Measurements from ENCODE around the gene CDKAL1. TPM values are rescaled to one million over a fixed set of nuclear protein-coding genes. Genes with fewer than 3 reads are reported as not detected.

The CDKAL1 gene
- total and polyA plus RNA-seq, 4 donors, result 2.0 to 12.9 (median 6.7) TPM

GRCh38 chr6:20633566-20634340 lies 99.5 kb downstream of the CDKAL1 start:
- no peak overlapping the region for H3K9ac ChIP-seq (ENCODE audit: low read depth in 1 of 2, low read length in 2 of 2)
- no peak overlapping the region for H3K27ac ChIP-seq (ENCODE audit: low read depth in 1 of 2, low read length in 2 of 2)
- H3K27me3 ChIP-seq (ENCODE audit: control insufficient read depth in 4 of 4, insufficient read depth in 4 of 4, low read length in 3 of 4), result no peaks in the 10 kb centered on the region
- no peak overlapping the region for H3K4me3 ChIP-seq (ENCODE audit: low read depth in 1 of 3, low read length in 3 of 3)
- TF ChIP-seq NR2F2 (IDR thresholded peaks at IDR 0.05), result no peak
- 97% methylated on average over 2 of the region's 2 CpGs for WGBS
- H3K36me3 ChIP-seq (ENCODE audit: control insufficient read depth in 4 of 4, insufficient read depth in 3 of 4, low read depth in 1 of 4, low read length in 3 of 4), result no peaks in the 10 kb centered on the region
- peaks cover 0 to 3% (median 0%) of the 10 kb centered on the region in 4 donors for H3K4me1 ChIP-seq (ENCODE audit: control insufficient read depth in 4 of 4, insufficient read depth in 4 of 4, low read length in 3 of 4)
- no peak for DNase-seq (ENCODE audit: low spot score)
- no peaks in the 10 kb centered on the region for H3K9me3 ChIP-seq (ENCODE audit: control insufficient read depth in 4 of 4, low read length in 3 of 4)

- TF ChIP-seq ATF3 (IDR thresholded peaks at IDR 0.05) (no peak), HNF4A (conservative IDR thresholded peaks at IDR 0.05) (no peak)
- no peaks in the 10 kb centered on the region for H3K27me3 ChIP-seq (ENCODE audit: control insufficient read depth in 4 of 4, insufficient read depth in 4 of 4, low read length in 3 of 4)
- H3K27ac ChIP-seq (ENCODE audit: low read depth in 1 of 2, low read length in 2 of 2), result no peak overlapping the region
- H3K4me1 ChIP-seq (ENCODE audit: control insufficient read depth in 4 of 4, insufficient read depth in 4 of 4, low read length in 3 of 4), result no peaks in the 10 kb centered on the region
- no peak for DNase-seq (ENCODE audit: low spot score)
- 92% methylated on average over 4 of the region's 4 CpGs for WGBS
- H3K4me3 ChIP-seq (ENCODE audit: low read depth in 1 of 3, low read length in 3 of 3), result no peak overlapping the region
- H3K36me3 ChIP-seq (ENCODE audit: control insufficient read depth in 4 of 4, insufficient read depth in 3 of 4, low read depth in 1 of 4, low read length in 3 of 4), result no peaks in the 10 kb centered on the region
- H3K9ac ChIP-seq (ENCODE audit: low read depth in 1 of 2, low read length in 2 of 2), result no peak overlapping the region
- H3K9me3 ChIP-seq (ENCODE audit: control insufficient read depth in 4 of 4, low read length in 3 of 4), result no peaks in the 10 kb centered on the region
Observed at GRCh38 chr6:20639161-20639560, 104.9 kb downstream of the CDKAL1 start.

- Histone ChIP-seq H3K4me3 (ENCODE audit: low read depth in 1 of 3, low read length in 3 of 3) (no peak overlapping the region), H3K27me3 (ENCODE audit: control insufficient read depth in 4 of 4, insufficient read depth in 4 of 4, low read length in 3 of 4) (no peaks in the 10 kb centered on the region), H3K4me1 (ENCODE audit: control insufficient read depth in 4 of 4, insufficient read depth in 4 of 4, low read length in 3 of 4) (no peaks in the 10 kb centered on the region), H3K9ac (ENCODE audit: low read depth in 1 of 2, low read length in 2 of 2) (no peak overlapping the region), H3K27ac (ENCODE audit: low read depth in 1 of 2, low read length in 2 of 2) (no peak overlapping the region), H3K9me3 (ENCODE audit: control insufficient read depth in 4 of 4, low read length in 3 of 4) (no peaks in the 10 kb centered on the region), H3K36me3 (ENCODE audit: control insufficient read depth in 4 of 4, insufficient read depth in 3 of 4, low read depth in 1 of 4, low read length in 3 of 4) (no peaks in the 10 kb centered on the region)
- TF ChIP-seq RAD21 (IDR thresholded peaks at IDR 0.05) (no peak), TAF1 (conservative IDR thresholded peaks at IDR 0.05) (no peak), MAX (IDR thresholded peaks at IDR 0.05) (no peak), HNF4G (IDR thresholded peaks at IDR 0.05) (no peak), RXRA (IDR thresholded peaks at IDR 0.05) (no peak), FOXA2 (IDR thresholded peaks at IDR 0.05) (no peak), ZBTB33 (IDR thresholded peaks at IDR 0.05) (no peak)
- DNase-seq (ENCODE audit: low spot score), result no peak
- WGBS, result 96% methylated on average over 2 of the region's 2 CpGs
Observed at GRCh38 chr6:20640181-20640580, 105.9 kb downstream of the CDKAL1 start.

- no peak for DNase-seq (ENCODE audit: low spot score)
- whole genome bisulfite sequencing, result 90% methylated on average over 4 of the region's 4 CpGs
- Histone ChIP-seq H3K9ac (ENCODE audit: low read depth in 1 of 2, low read length in 2 of 2) (no peak overlapping the region), H3K4me1 (ENCODE audit: control insufficient read depth in 4 of 4, insufficient read depth in 4 of 4, low read length in 3 of 4) (no peaks in the 10 kb centered on the region), H3K27ac (ENCODE audit: low read depth in 1 of 2, low read length in 2 of 2) (no peak overlapping the region), H3K27me3 (ENCODE audit: control insufficient read depth in 4 of 4, insufficient read depth in 4 of 4, low read length in 3 of 4) (no peaks in the 10 kb centered on the region), H3K4me3 (ENCODE audit: low read depth in 1 of 3, low read length in 3 of 3) (no peak overlapping the region), H3K9me3 (ENCODE audit: control insufficient read depth in 4 of 4, low read length in 3 of 4) (no peaks in the 10 kb centered on the region), H3K36me3 (ENCODE audit: control insufficient read depth in 4 of 4, insufficient read depth in 3 of 4, low read depth in 1 of 4, low read length in 3 of 4) (peaks cover 0 to 2% (median 0%) of the 10 kb centered on the region in 4 donors)
- TF ChIP-seq EGR1 (IDR thresholded peaks at IDR 0.05; ENCODE audit: low read depth in 2 of 2) (no peak), HNF4A (conservative IDR thresholded peaks at IDR 0.05) (peak in 1 of 2 donors; percentile 21)
Observed at GRCh38 chr6:20642441-20642840, 108.2 kb downstream of the CDKAL1 start.

All from liver (tissue), 9 donors.